HepG2 (cell line): ENCODE data around the gene EXOC1.

Experiments
- GTF2F1 ChIP-seq: fragments of 150-350 bp; IDR thresholded peaks from 2 replicates; pipeline ENCODE4 v1.6.1; 2014; ENCODE audit warnings: low read length
- HBP1 ChIP-seq: IDR thresholded peaks from 2 replicates; pipeline ENCODE4 v1.6.1; 2016; ENCODE audit warnings: low read depth, control low read depth
- ZBTB1 ChIP-seq: sonication (generic); formaldehyde crosslinking; IDR thresholded peaks from 2 replicates; pipeline ENCODE4 v1.4.0; 2020; ENCODE audit warnings: missing genetic modification reagents, borderline replicate concordance
- ZBTB33 ChIP-seq: sonication (generic); formaldehyde crosslinking; IDR thresholded peaks from 2 replicates; pipeline ENCODE4 v1.4.0; 2020; ENCODE audit warnings: missing genetic modification reagents
- TF ChIP-seq, protein P1 (sequence below): sonication (generic); formaldehyde crosslinking; IDR thresholded peaks from 2 replicates; pipeline ENCODE4 v1.5.0; 2020; ENCODE audit warnings: mild to moderate bottlenecking, missing genetic modification reagents, moderate library complexity

DNA sequence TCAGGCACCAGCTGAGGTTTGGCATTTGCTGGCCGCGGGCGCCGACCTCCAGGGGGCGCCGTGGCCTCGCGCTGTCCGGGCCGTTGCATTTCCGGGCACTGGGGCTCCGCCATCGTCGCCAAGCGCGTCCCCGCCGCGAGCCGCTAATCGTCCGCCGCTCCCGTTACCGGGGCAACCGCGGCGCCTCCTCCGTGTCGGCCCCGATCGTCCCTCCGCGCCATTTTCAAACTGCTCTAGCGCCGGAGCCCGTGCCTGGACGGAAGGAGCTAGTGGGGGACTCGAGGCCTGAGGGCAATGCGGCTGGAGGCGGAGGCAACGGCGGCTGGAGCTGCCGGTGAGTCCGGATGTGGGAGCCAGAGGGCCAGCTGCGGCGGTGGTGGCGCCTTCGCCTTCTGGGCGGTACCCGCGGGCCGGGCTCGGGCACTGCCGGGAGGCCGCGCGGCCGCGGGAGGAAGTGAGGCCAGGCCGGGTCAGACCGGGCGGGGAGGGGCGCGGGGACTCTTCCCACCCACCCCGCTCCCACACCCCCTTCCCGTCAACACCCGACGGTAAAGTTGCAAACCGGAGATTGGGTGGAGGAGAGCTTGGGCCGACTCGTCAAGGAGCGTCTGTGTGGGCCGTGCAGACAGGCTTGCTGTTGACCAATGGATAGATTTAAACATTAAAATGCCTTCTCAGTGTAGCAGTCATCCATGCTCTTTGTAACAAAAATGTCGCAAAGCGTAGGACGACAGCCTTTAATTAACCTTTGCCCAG, 95.5 kb downstream of the EXOC1 start, which contains the start of gene CEP135:
- TF ChIP-seq ZBTB33 (CRISPR knock-in tag): no peak
- no peak for TF ChIP-seq GTF2F1
- TF ChIP-seq, protein P1, sequence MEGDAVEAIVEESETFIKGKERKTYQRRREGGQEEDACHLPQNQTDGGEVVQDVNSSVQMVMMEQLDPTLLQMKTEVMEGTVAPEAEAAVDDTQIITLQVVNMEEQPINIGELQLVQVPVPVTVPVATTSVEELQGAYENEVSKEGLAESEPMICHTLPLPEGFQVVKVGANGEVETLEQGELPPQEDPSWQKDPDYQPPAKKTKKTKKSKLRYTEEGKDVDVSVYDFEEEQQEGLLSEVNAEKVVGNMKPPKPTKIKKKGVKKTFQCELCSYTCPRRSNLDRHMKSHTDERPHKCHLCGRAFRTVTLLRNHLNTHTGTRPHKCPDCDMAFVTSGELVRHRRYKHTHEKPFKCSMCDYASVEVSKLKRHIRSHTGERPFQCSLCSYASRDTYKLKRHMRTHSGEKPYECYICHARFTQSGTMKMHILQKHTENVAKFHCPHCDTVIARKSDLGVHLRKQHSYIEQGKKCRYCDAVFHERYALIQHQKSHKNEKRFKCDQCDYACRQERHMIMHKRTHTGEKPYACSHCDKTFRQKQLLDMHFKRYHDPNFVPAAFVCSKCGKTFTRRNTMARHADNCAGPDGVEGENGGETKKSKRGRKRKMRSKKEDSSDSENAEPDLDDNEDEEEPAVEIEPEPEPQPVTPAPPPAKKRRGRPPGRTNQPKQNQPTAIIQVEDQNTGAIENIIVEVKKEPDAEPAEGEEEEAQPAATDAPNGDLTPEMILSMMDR (CRISPR knock-in tag): peak; percentile 98
- TF ChIP-seq ZBTB1 (CRISPR knock-in tag): no peak
- peak; percentile 90 for TF ChIP-seq HBP1
